HepG2 (cell line): ENCODE results near the gene TEKT5. TPM values are rescaled to one million over a fixed set of nuclear protein-coding genes. Genes with fewer than 3 reads are reported as not detected.

Experiments
- AKNA ChIP-seq: sonication (generic); formaldehyde crosslinking; IDR thresholded peaks from 2 replicates; pipeline ENCODE4 v1.4.0; 2020; ENCODE audit warnings: missing genetic modification reagents, borderline replicate concordance
- KDM5B ChIP-seq: sonication (generic); formaldehyde crosslinking; IDR thresholded peaks from 2 replicates; pipeline ENCODE4 v1.4.0; 2020; ENCODE audit warnings: missing genetic modification reagents, mild to moderate bottlenecking, borderline replicate concordance
- MTA1 ChIP-seq: sonication (generic); formaldehyde crosslinking; IDR thresholded peaks from 2 replicates; pipeline ENCODE4 v1.4.0; 2020; ENCODE audit warnings: missing genetic modification reagents, mild to moderate bottlenecking, borderline replicate concordance
- NFKB2 ChIP-seq: sonication (generic); formaldehyde crosslinking; IDR thresholded peaks from 2 replicates; pipeline ENCODE4 v1.4.0; 2020; ENCODE audit warnings: missing genetic modification reagents, borderline replicate concordance
- POGZ ChIP-seq: sonication (generic); formaldehyde crosslinking; IDR thresholded peaks from 2 replicates; pipeline ENCODE4 v1.4.0; 2020; ENCODE audit warnings: mild to moderate bottlenecking, missing genetic modification reagents
- TAF1 ChIP-seq: sonication (generic); formaldehyde crosslinking; IDR thresholded peaks from 2 replicates; pipeline ENCODE4 v1.4.0; 2020; ENCODE audit warnings: missing genetic modification reagents
- TARDBP ChIP-seq: sonication (generic); formaldehyde crosslinking; IDR thresholded peaks from 2 replicates; pipeline ENCODE4 v1.8.0; 2022; ENCODE audit warnings: mild to moderate bottlenecking, missing genetic modification reagents
- TERF1 ChIP-seq: sonication (generic); formaldehyde crosslinking; IDR thresholded peaks from 2 replicates; pipeline ENCODE4 v1.8.0; 2022; ENCODE audit warnings: mild to moderate bottlenecking, missing genetic modification reagents, moderate library complexity
- TP53 ChIP-seq: sonication (generic); formaldehyde crosslinking; conservative IDR thresholded peaks from 2 replicates; pipeline ENCODE4 v1.4.0; 2020; ENCODE audit warnings: missing genetic modification reagents
- ZBTB4 ChIP-seq: sonication (generic); formaldehyde crosslinking; IDR thresholded peaks from 2 replicates; pipeline ENCODE4 v1.4.0; 2020; ENCODE audit warnings: missing genetic modification reagents, mild to moderate bottlenecking, borderline replicate concordance
- ZMYM3 ChIP-seq: sonication (generic); formaldehyde crosslinking; IDR thresholded peaks from 2 replicates; pipeline ENCODE4 v1.5.1; 2020; ENCODE audit warnings: mild to moderate bottlenecking, missing genetic modification reagents
- ZNF512B ChIP-seq: sonication (generic); formaldehyde crosslinking; IDR thresholded peaks from 2 replicates; pipeline ENCODE4 v1.5.1; 2020; ENCODE audit warnings: missing genetic modification reagents, mild to moderate bottlenecking, borderline replicate concordance
- ZUFSP ChIP-seq: sonication (generic); formaldehyde crosslinking; IDR thresholded peaks from 2 replicates; pipeline ENCODE4 v1.9.0; 2021; ENCODE audit warnings: missing genetic modification reagents, mild to moderate bottlenecking, borderline replicate concordance
- polyA plus RNA-seq, 8 experiments: library from polyadenylated mRNA; depleted of rRNA in 3 of 8; stranded (reverse) in 7 of 8; unstranded in 1 of 8; fragments of >200 nt; fragmentation: Illumina TruSeq in 4 of 8; extraction: Trizol in 4 of 8; gene quantifications; 2 replicates each; pipeline versions ENCODE4 v1.2.1 to v1.2.3, GENCODE V29; 2011 to 2016; ENCODE audit warnings: low read depth in 4 of 8, missing spikeins in 1 of 8, mixed read lengths in 1 of 8; ENCODE audit not compliant: insufficient read depth in 1 of 8
- total RNA-seq, 5 experiments: library from RNA; depleted of rRNA; stranded (reverse); fragments of >200 nt; fragmentation: Illumina TruSeq; extraction: Trizol; gene quantifications; 2 replicates each; pipeline ENCODE4 v1.2.3, GENCODE V29; 2016; ENCODE audit warnings: low read depth in 1 of 5

The TEKT5 gene
- total and polyA plus RNA-seq, 2 of the 13 experiments (the other 11 are each of a cell fraction or from before 2014, with no cell fraction given), result 0.16 TPM; not detected in 1

GRCh38 chr16:10608687-10609401, 85.9 kb downstream of the TEKT5 start (continued):
- TF ChIP-seq ZUFSP (CRISPR knock-in tag) (no peak), POGZ (CRISPR knock-in tag) (no peak), TARDBP (CRISPR knock-in tag) (no peak), ZNF512B (CRISPR knock-in tag) (0 out of 2 replicates have a peak, but pooled peaks have one; percentile 53), AKNA (CRISPR knock-in tag) (no peak), TP53 (CRISPR knock-in tag) (no peak), ZBTB4 (CRISPR knock-in tag) (peak; percentile 59; the same call in 1 of the 2 replicates), KDM5B (CRISPR knock-in tag) (peak; percentile 85; the same call in 1 of the 2 replicates), ZMYM3 (CRISPR knock-in tag) (0 out of 2 replicates have a peak, but pooled peaks have one; percentile 3), MTA1 (0 out of 2 replicates have a peak, but pooled peaks have one; percentile 29), NFKB2 (CRISPR knock-in tag) (peak; percentile 32; the same call in 1 of the 2 replicates), TERF1 (no peak), TAF1 (no peak)
